Fibroblast of skin of right biceps (primary cell): ENCODE results near the gene BAZ1B.
A peak's percentile ranks its signal among the peaks of the same experiment; 100 is the strongest.
"Not testable (repeated sequence)": the region's sequence is repeated elsewhere in the genome, so short reads cannot be mapped to it uniquely, and the experiment has no call there.

Experiments used
- DNase-seq: peaks from one replicate; pipeline ENCODE4 v3.0.0-alpha.2; 2013

BAZ1B gene

DNA sequence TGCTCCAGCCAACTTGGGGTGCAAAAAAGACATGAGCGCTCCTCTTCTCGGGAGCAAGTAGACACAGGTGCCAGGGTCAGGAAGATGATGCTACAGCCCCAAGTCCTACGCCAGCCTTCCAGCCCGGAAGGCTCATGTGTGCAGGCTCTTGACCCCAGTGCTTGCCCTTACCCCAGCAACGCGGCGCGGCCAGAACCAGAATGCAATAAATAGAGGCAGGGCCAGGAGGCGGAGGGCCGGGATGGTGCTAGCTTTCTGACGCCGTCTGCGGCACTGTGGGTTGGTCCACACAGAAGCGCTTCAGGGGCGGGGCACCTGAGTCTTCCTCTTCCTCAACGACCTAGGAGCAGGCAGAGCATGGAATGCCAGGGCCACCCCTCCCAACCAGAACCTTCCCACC, 15.0 kb upstream of the BAZ1B start:
- DNase-seq = no peak

DNA sequence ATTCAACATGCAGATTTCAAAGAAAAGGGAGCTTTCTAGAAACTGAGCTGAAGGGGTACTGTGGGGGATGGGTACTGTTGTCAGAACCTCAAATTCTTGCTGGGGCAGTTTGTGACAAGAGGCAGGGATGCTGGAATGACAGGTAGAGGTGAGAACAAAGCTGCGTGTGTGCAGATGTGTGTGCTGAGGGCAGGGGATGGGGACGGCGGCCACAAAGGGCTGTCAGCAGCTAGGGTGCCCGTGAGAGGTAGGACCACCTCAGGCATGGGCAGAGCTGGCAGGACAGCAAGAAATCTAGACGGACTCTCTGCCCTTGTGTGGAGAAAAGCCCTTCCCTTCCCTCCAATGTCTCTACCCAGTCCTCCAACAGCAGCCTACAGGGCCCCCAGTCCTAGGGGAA, 14.4 kb upstream of the BAZ1B start:
- no peak for DNase-seq

DNA sequence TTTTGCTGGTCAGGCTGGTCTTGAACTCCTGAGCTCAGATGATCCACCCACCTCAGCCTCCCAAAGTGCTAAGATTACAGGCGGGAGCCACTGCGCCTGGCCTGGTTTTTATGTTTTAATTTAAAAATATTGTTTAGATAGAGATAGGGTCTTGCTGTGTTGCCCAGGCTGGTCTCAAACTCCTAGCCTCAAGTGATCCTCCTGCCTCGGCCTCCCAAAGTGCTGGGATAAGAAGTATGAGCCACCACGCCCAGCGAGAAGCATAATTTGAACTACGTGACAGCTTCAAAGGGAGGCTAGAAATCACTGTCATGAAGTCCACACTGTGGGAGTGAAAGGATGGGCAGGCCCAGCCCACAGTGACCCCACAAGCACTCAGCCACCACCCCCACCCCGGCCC, 13.8 kb upstream of the BAZ1B start:
- not testable (repeated sequence) for DNase-seq

DNA sequence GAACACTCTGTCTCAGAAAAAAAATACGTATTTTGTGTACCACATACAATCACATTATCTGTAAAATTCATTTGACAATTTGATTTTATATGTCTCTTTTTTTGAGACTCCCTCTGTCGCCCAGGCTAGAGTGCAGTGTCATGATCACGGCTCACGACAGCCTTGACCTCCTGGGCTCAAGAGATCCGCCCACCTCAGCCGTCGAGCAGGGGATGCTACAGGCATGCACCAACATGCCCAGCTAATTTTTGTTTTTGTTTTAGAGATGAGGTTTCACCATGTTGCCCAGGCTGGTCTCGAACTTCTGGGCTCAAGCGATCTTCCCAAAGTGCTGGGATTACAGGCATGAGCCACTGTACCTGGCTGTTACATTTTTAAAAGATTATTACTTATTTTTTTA, 11.6 kb upstream of the BAZ1B start:
- no peak for DNase-seq

DNA sequence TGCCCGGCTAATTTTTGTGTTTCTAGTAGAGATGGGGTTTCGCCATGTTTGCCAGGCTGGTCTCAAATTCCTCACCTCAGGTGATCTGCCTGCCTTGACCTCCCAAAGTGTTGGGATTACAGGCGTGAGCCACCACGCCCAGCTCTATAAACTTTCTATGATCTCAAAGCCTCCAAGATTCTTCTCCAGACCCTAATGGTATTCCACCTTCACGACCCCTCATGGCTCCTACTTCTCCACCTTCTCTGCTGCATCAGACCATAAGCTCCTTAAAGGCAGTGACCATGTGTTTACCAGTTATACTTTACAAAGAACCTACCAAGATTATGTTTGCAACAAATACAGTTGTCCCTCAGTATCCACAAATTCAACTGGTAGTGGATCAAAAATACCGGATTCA, 10.1 kb upstream of the BAZ1B start:
- no peak for DNase-seq

DNA sequence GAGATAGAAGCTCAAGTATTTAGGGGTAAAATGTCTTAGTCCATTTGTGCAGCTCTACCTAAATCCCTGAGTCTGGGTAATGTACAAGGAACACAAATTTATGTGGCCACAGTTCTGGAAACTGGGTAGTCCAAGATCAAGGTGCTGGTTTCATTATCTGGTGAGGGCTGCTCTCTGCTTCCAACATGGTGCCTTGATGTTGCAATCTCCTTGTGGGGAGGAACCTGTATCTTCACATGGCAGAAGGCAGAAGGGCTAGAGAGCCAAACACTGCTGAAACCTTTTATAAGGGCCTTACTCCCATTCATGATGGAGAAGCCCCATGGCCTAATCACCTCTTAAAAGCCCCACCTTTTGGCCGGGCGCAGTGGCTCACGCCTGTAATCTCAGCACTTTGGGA, 8.7 kb upstream of the BAZ1B start:
- DNase-seq = no peak

DNA sequence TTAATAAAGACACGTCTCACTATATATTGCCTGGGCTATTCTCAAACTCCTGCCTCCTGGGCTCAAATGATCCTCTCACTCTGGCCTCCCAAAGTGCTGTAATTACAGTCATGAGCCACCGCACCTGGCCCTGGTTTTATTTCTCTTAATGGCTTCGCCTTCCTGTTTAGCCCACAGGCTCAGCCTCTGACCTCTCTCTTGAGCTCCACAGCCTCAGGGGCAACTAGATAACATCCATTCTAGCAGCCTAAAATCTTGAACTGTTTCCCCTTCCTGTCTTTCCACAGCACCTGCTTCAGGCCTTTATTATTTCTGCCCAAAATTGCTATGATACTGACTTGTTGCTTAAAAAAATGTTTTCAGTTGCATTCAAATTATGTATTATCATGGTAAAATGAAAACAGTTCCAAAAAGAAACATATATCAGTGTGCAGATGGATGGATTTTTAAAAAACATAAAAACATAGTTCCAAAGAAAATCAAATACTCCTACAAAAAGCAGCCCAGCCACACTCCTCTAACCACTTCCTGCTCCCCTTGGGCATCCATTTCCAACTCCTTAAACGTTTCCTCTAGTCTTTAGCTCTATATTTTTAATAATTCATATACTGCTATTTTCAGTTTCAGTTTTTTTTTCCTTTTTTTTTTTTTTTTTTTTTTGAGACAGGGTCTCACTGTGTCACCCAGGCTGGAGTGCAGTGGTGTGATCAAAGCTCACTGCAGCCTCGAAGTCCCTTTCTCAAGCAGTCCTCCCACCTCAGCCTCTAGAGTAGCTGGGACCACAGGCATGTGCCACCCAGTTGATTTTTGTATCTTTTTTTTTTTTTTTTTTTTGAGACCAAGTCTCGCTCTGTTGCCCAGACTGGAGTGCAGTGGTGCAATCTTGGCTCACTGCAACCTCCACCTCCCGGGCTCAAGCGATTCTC, 5.1 kb upstream of the BAZ1B start:
- DNase-seq = no peak

DNA sequence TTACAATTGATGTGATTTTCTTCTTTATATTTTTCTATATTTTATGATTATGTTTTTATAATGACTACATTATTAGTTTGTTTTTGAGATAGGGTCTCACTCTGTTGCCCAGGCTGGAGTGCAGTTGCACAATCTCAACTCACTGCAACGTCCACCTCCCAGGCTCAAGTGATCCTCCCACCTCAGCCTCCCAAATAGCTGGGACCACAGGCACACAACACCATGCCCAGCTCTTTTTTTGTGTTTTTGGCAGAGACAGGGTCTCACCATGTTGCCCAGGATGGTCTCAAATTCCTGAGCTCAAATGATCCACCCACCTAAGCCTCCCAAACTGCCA, 4.0 kb upstream of the BAZ1B start:
- DNase-seq = not testable (repeated sequence)

DNA sequence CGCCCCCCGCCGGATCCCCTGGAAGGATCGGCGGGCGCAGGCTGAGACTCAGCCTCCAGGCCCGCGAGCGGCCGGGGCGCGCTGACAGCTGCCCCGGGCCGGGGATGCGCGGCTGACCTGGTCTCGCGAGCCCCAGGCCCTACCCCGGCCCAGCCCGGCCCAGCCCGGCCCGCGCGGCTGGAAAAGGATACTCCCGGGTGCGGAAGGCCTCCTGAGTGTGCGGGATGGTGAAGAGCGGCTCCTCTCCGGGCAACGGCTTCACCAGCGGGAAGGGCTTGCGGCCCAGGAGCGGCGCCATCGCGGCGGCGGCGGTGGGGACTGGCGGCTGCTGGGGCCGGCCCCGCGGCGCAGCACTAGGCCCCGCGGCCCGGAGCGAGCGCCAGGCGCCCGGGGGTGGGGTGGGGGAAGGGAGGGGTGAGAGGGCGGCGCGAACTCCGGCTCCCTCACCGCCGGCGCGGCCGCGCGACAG, 423 bp downstream of the BAZ1B start:
- no peak for DNase-seq

DNA sequence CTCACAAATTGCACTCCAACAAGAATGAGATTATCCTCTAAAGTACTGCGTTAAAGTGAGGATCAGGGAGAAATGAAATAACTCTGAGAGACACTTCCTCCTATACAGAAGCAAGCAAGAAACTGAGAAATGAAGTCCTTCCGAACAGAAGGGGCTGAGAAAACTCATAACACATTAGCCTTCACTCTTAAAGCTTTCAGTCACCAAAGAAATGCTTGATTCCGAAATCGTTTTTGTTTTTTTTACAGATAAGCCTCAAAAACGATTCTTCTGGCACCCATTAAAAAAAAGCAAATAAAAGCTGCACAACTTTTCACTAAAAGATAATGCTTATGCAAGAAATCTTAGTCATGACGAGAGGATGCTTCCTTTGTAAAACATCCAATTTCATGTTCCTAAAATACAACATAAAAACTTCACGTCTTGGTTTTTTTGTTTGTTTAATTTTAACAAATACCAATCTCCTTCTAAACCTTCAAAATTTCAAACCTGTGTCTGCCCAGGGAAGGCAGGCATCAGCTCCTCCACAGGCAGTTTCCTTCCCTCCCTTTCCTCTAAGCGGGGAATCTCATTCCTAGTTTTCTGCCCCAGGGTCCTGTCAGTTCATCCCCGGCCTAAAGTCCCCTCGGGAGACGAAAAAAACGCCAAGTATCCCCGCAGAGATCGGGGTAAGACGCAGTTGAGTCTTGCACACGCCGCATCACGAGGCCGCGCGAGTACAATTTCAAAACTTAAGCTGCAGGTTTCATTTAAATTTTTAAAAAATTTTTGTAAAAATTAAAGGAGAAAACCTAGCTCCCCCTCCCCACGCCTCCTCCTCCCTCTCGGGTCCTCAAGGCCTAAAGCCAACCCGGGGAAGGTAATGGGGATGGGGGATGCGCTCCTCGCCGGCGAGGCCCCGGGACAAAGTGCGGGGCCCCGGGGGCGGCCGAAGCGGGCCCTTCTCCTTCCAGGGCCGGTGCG, 1.1 kb downstream of the BAZ1B start:
- peak; percentile 23 for DNase-seq

DNA sequence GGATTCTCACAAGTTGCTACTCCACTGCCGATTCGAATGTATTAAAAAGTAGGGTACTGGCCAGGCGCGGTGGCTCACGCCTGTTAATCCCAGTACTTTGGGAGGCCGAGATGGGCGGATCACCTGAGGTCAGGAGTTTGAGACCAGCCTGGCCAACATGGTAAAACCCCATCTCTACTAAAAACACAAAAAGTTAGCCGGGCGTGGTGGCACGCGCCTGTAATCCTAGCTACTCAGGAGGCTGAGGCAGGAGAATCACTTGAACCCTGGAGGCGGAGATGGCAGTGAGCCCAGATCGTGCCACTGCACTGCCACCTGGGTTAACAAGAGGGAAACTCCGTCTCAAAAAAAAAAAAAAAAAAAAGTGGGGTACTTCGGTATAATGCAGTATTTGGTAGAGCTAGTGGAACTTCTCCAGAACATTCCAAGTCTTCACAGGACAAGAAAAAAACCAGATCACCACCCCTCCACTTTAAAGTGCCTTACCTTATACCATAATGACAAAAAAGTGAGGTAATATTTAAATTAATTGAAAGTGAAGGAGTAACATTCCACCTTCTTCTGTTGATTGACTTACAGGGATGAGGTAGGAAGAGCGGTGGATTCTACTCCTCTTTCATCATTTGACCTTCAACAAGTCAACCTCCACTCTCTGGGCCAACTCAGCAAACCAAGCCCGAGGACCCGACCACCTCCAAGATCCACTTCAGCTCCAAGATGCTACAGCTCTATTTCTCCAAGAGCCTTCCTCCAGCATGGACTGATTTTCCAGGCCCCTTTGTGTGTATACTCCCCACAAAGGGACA, 2.0 kb downstream of the BAZ1B start:
- no peak for DNase-seq

DNA sequence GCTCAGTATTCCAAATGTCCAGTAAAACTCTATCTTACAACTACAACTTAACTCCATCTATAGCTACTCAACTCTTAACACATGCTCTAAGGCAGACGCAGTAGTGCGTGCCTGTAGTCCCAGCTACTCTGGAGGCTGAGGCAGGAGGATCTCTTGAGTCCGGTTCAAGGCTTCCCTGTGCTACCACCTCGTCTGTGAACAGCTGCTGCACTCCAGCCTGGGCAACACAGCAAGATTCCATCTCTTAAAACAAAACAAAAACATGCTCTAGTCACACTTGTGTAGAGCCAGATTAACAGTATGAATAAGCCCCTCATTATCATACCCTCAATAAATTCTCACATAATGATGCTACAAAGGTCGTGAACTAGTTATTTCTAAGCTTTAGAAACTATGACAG, 3.6 kb downstream of the BAZ1B start:
- no peak for DNase-seq

DNA sequence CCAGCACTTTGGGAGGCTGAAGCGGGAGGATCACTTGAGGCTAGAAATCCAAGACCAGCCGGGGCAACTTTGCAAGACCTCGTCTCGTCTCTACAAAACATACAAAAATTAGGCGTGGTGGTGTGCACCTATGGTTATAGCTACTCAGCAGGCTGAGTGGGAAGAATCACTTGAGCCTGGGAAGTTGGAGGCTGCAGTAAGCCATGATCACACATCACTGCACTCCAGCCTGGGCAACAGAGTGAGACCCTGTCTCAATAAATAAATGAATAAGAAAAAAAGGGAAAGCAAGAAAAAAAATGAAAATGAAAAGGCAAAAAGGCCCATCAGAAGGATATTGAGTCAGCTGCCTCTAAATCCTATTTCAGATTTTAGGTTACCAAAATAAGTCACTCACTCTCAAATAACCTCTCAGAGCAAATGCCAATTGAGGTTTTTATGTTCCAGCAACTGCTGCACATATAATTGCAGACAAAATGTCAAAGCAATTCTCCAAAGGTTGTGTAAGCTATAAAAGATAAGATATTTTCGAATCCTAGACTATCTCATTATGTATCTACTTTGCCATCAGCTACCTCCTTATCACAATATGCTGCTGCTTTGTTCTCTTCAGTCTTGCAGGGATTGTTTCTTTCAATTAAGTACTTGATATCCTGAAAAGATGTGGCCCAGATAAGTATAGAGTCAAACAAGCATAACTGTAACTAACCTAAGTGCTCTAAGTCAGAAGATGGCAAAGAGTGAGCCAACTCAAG, 4.7 kb downstream of the BAZ1B start:
- no peak for DNase-seq

DNA sequence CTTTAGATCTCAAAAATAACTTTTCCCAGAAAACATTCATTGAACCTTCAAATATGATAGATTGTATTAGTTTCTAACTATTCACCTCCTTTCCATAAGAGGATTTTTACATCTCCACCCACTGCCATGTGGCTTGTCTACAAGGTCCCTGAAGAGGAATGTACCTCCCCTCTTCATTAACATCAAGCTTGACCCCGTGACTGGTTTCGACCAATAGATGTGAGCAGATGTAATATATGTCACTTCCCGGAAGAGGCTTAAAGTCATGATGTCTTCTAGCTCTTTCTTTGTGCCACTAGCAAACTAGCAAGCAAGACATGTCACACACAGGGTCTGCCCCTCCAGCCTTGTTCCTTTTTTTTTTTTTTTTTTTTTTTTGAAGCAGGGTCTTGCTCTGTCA, 6.9 kb downstream of the BAZ1B start:
- DNase-seq = no peak

DNA sequence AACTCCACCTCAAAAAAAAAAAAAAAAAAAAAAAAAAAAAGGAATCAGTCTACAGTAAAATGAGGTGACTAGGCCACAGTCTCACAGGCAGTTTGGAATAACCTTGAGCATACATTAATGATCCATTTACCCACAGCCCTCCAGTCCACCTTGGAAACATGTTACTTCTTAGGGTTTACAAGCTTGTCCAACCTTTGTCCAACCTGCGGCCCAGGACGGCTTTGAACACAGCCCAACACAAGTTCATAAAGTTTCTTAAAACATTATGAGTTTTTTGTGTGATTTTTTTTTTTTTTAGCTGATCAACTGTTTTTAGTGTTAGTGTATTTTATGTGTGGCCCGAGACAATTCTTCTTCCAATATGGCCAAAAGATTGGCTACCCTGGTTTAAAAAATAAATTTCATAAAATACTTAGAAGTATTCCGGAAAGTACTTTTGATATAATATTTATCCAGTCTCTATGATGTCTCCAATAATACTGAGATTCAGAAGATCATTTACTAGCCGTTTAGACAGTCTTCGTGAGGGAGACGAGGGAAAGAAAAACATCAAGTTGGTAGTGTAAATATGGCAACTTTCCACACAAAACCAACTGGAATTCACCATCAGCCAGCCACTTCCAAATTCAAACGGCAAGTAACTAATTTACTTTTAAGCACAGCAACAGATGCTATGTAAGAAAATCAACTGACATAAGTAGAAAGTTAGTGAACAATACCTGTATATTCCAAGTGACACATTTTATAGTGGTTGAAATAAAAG, 9.9 kb downstream of the BAZ1B start:
- DNase-seq = no peak

DNA sequence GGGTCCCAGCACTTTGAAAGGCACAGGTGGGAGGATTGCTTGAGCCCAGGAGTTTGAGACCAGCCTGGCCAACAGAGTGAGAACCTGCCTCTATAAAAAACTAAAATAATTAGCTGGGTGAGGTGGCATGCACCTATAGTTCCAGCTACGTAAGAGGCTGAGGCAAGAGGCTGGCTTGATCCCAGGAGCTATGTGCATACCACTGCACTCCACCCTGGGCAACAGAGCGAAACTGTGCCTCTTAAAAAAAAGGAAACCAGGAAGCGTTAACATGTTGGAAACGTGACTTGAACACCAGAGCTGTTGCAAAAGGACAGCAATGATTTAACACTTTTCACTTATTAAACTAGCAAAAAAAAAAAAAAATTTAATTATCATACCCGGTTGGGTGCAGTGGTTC, 12.6 kb downstream of the BAZ1B start:
- DNase-seq = no peak

DNA sequence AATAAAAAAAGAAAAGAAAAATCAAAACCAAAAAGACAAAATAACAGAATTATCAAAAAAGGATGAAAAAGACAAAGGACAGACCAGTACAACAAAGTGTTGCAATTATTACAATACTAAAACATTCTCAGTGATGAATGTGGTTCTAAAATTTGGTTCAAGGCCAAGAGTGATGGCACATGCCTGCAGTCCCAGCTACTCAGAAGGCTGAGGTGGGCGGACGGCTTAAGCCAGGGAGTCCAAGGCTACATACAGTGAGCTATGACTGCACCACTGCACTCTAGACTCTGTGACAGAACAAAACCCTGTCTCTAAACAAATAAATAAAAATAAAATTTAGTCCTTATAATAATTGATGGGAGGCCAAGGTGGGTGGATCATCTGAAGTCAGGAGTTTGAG, 14.5 kb downstream of the BAZ1B start:
- no peak for DNase-seq

DNA sequence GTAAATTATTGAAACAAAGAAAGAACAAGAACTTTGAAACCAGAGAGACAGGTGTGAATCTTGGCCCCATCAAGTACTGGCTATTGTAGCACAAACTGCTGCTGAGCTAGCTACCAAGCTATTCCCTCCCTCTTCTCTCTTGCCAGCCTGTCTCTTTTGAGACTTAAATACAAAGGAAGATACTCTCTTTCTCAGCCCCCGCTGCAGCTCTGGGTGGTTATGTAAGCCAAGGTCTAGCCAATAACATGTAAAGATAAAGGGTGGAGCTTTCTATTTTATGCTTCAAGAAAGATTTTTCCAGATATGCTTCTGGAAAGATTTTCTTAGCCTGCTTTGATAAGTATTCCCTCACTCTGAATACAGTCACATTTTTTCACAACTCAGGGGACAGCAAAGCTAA, 17.2 kb downstream of the BAZ1B start:
- DNase-seq = no peak

DNA sequence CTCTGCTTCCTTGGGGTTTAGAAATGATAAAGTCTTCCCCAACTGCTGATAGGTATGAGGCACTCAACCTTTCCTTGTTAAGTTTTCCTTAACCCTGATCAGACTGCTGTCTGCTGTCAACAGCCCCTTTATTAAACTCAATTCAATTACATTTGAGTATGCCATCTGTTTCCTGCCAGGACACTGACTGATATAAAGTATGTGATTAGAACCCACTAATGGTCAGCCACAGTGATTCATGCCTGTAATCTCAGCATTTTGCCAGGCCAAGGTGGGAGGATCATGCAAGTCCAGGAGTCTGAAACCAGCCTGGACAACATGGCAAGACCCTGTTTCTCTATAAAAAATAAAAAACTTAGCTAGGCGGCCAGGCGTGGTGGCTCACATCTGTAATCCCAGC, 18.1 kb downstream of the BAZ1B start:
- DNase-seq = no peak

DNA sequence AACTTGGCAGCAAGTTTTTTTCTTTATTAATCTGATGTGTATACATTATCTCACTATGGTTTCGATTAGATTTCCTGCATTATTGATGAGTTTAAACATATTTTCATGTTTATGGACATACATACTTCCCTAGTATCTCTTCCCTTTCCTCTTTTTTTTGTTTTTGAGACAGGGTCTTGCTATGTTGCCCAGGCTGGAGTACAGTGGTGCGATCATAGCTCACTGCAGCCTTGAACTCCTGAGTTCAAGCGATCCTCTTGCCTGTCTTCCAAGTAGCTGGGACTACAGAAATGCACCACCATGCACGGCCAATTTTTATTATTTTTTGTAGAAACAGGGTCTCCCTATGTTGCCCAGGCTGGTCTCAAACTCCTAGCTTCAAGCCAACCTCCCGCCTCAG, 18.9 kb downstream of the BAZ1B start:
- DNase-seq = no peak

DNA sequence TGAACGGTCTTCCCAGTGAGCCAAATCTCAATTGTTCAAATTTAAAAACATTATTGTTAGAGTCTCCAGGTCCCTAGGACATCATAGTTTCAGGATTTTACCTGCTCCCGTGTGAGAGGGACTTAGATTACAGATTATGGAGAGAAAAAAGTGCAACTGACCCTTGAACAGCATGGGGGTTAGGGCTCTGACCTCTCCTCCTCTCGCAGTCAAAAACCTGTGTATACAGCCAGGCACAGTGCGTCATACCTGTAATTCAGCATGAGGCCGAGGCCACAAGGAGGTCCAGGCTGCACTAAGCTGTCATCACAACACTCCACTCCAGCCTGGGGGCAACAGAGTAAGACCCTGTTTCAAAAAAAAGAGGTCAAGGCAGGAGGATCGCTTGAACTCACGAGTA, 25.5 kb downstream of the BAZ1B start:
- no peak for DNase-seq

DNA sequence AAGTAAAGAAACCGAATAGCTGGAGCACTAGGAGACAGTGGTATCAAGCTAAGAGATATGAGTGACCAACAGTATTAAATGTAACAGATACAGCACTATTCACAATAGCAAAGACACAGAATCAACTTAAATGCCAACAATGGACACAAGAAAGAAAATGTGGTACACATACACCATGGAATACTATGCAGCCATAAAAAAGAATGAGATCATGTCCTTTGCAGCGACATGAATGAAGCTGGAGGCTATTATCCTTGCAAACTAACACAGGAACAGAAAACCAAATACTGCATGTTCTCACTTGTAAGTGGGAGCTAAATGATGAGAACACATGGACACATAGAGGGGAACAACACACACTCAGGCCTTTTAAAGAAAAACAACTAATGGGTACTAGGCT, 26.6 kb downstream of the BAZ1B start:
- DNase-seq = not testable (repeated sequence)
